Adrenal gland (tissue), 12 donors: ENCODE measurements around the gene STX3. TPM values are rescaled to one million over a fixed set of nuclear protein-coding genes. Genes with fewer than 3 reads are reported as not detected.
A peak's percentile ranks its signal among the peaks of the same experiment; 100 is the strongest.

ENCODE experiments used
- DNase-seq, 7 donors: peaks; one replicate each; pipeline ENCODE4 v3.0.0-alpha.2; 2019 to 2020
- H3K27ac ChIP-seq, 5 donors: fragments of 200-600 bp; sonication (generic) in 4 of 5; 1 replicate in 3 of 5; 2 replicates in 2 of 5; pipeline versions ENCODE4 v1.5.1 to v1.8.0; 2016 to 2020; ENCODE audit warnings: mild to moderate bottlenecking in 1 of 5
- H3K27me3 ChIP-seq: fragments of 200-600 bp; 2 replicates; pipeline ENCODE4 v1.8.0; 2021
- H3K36me3 ChIP-seq, 2 donors: fragments of 200-600 bp; replicated peaks in 1 of 2; 1 replicate in 1 of 2; 2 replicates in 1 of 2; pipeline versions ENCODE4 v1.5.1 to v1.8.0; 2018 to 2022
- H3K4me1 ChIP-seq, 2 donors: fragments of 200-600 bp; replicated peaks in 1 of 2; 1 replicate in 1 of 2; 2 replicates in 1 of 2; pipeline versions ENCODE4 v1.5.1 to v1.8.0; 2018 to 2021
- H3K4me3 ChIP-seq, 4 donors: fragments of 200-600 bp; sonication (generic) in 3 of 4; one replicate each; pipeline ENCODE4 v1.5.1; 2016 to 2018
- H3K9me3 ChIP-seq, 3 donors: fragments of 200-600 bp; sonication (generic) in 1 of 3; replicated peaks in 1 of 3; 1 replicate in 2 of 3; 2 replicates in 1 of 3; pipeline versions ENCODE4 v1.5.1 to v1.8.0; 2016 to 2021
- CTCF ChIP-seq, 6 experiments: fragments of 450-650 bp in 4 of 6; fragments of 200-600 bp in 2 of 6; sonication (generic) in 1 of 6; IDR thresholded peaks; 1 replicate in 5 of 6; 2 replicates in 1 of 6; pipeline versions ENCODE4 v1.5.1 to v1.8.0; 2016 to 2021; ENCODE audit warnings: antibody characterized with exemption in 6 of 6, mild to moderate bottlenecking in 2 of 6, moderate library complexity in 1 of 6
- POLR2A ChIP-seq, 2 donors: fragments of 450-650 bp; IDR thresholded peaks; one replicate each; pipeline ENCODE4 v1.6.1; 2017; ENCODE audit warnings: antibody characterized with exemption in 2 of 2, mild to moderate bottlenecking in 2 of 2, moderate library complexity in 1 of 2
- WGBS, 4 donors: extraction: QIAGEN DNeasy Blood & Tissue Kit in 2 of 4; methylation state at CpG; one replicate each; pipeline versions ENCODE4 v1.1.5 to v1.1.7; 2013 to 2017; 5-methylcytosine and 5-hydroxymethylcytosine counted together
- intact Hi-C, 2 donors: fragments of 100-400 bp; cut with DNase I; formaldehyde crosslinking; loops; one replicate each; pipeline versions ENCODE4 v1.14.1 to v1.15.0; 2022 to 2023
- polyA plus RNA-seq, 3 donors: library from polyadenylated mRNA; stranded (reverse); fragments of 200-250 nt in 2 of 3; fragments of 350-450 nt in 1 of 3; fragmentation: Illumina TruSeq in 1 of 3; extraction: RNeasy Lipid Tissue Mini Kit (QIAGEN cat#74804) in 1 of 3; gene quantifications; one replicate each; pipeline ENCODE4 v1.2.3, GENCODE V29; 2013 to 2014
- total RNA-seq, 9 donors: library from RNA; depleted of rRNA in 4 of 9; stranded (reverse); fragments of >200 nt in 4 of 9; fragments of 120-200 nt in 1 of 9; fragmentation: NEBNext Ultra II Directional in 1 of 9; extraction: Animal tissue kit (Norgen Biotek cat#: 25700) in 1 of 9; gene quantifications; one replicate each; pipeline versions ENCODE4 v1.1.0 to v1.2.4, GENCODE V29; 2013 to 2023
- donor health status: healthy with polysubstance abuse.
- donor health status: Bipolar disorder and iron deficiency.
- donor health status: DM: yes; HTN: yes; CAD: no.
- donor health status: DM: no; HTN: no; CAD: no.
- donor health status: DM: no; HTN: no; CAD: no.
- donor health status: DM: yes; HTN: yes; CAD: no.

Gene STX3
- total and polyA plus RNA-seq, 12 donors = 12.3 to 63.2 (median 30.1) TPM

GRCh38 chr11:59753650-59754493, 1.3 kb upstream of the STX3 start:
- no peaks in the 10 kb centered on the region for H3K36me3 ChIP-seq
- intact Hi-C loops = loop anchor here (2.0 kb wide), 2 partner anchors 49 to 51 kb away; no protein-coding TSS in a partner anchor
- H3K27ac ChIP-seq = peak overlapping the region in 3 of 5 donors; percentile 95 to 98 (median 97)
- H3K9me3 ChIP-seq = no peaks in the 10 kb centered on the region
- TF ChIP-seq POLR2A (IDR thresholded peaks at IDR 0.05) (no peak), CTCF (IDR thresholded peaks at IDR 0.05) (peak; percentile 89 to 97 (median 95))
- peaks cover 12 to 17% of the 10 kb centered on the region in 2 donors for H3K4me1 ChIP-seq
- peak overlapping the region in 3 of 4 donors; percentile 89 to 97 (median 92) for H3K4me3 ChIP-seq
- WGBS, 4 donors = 27 to 31% (median 29%) methylated on average over 45 to 47 of the region's 47 CpGs
- DNase-seq = peak; percentile 82 to 93 (median 89)
- H3K27me3 ChIP-seq = no peaks in the 10 kb centered on the region

GRCh38 chr11:59754494-59754858, 700 bp upstream of the STX3 start:
- peak in 5 of 7 donors; percentile 17 to 42 (median 26) for DNase-seq
- Histone ChIP-seq H3K27me3 (no peaks in the 10 kb centered on the region), H3K9me3 (no peaks in the 10 kb centered on the region), H3K36me3 (no peaks in the 10 kb centered on the region), H3K4me3 (peak overlapping the region in 3 of 4 donors; percentile 89 to 97 (median 92)), H3K27ac (peak overlapping the region in 3 of 5 donors; percentile 95 to 98 (median 97)), H3K4me1 (peaks cover 12 to 17% of the 10 kb centered on the region in 2 donors)
- 0 to 1% (median 0%) methylated on average over 19 to 20 of the region's 20 CpGs for WGBS, 4 donors
- intact Hi-C loops = loop anchor here in 1 of 2 donors (2.0 kb wide), 1 partner anchor 50 kb away; no protein-coding TSS in a partner anchor
- no peak for TF ChIP-seq POLR2A (IDR thresholded peaks at IDR 0.05)
- TF ChIP-seq CTCF (IDR thresholded peaks at IDR 0.05) = no peak

- Histone ChIP-seq H3K36me3 (no peaks in the 10 kb centered on the region), H3K4me1 (peaks cover 12 to 17% of the 10 kb centered on the region in 2 donors), H3K27me3 (no peaks in the 10 kb centered on the region), H3K27ac (peak overlapping the region; percentile 86 to 98 (median 95)), H3K4me3 (peak overlapping the region; percentile 89 to 97 (median 91)), H3K9me3 (no peaks in the 10 kb centered on the region)
- 7 to 14% (median 9%) methylated on average over 11 to 23 of the region's 23 CpGs for WGBS, 4 donors
- DNase-seq = peak; percentile 85 to 93 (median 86)
- TF ChIP-seq CTCF (IDR thresholded peaks at IDR 0.05) (no peak), POLR2A (IDR thresholded peaks at IDR 0.05) (peak in 1 of 2 donors; percentile 59)
- intact Hi-C loops = loop anchor here in 1 of 2 donors (2.0 kb wide), 1 partner anchor 49 kb away; no protein-coding TSS in a partner anchor
These were observed 753 bp downstream of the STX3 start for GRCh38 chr11:59755701-59756557.

GRCh38 chr11:59756558-59756840, 1.3 kb downstream of the STX3 start:
- peaks cover 16 to 19% of the 10 kb centered on the region in 2 donors for H3K4me1 ChIP-seq
- WGBS, 4 donors = 22 to 52% (median 32%) methylated on average over 3 of the region's 3 CpGs

More at GRCh38 chr11:59756558-59756840, 1.3 kb downstream of the STX3 start:
- peak in 2 of 7 donors; percentile 16 to 21 for DNase-seq
- Histone ChIP-seq H3K27me3 (no peaks in the 10 kb centered on the region), H3K36me3 (no peaks in the 10 kb centered on the region), H3K4me3 (peak overlapping the region in 1 of 4 donors; percentile 92), H3K9me3 (no peaks in the 10 kb centered on the region), H3K27ac (peak overlapping the region in 3 of 5 donors; percentile 95 to 98 (median 97))
- intact Hi-C loops = no loop called here
- no peak for TF ChIP-seq CTCF (IDR thresholded peaks at IDR 0.05)
- no peak for TF ChIP-seq POLR2A (IDR thresholded peaks at IDR 0.05)
